Memory B cell (primary cell): ENCODE results near the gene ANOS1.

ENCODE experiments used
- ATAC-seq: fragments of 150-1000 bp; cut with Tn5 transposase; 2 replicates; pipeline ENCODE4 v1.10.0; 2021; ENCODE audit warnings: low read depth, mild to moderate bottlenecking, moderate library complexity
- DNase-seq, 2 donors: peaks; one replicate each; pipeline ENCODE4 v3.0.0; 2022; ENCODE audit warnings: low spot score in 2 of 2
- H3K27ac Mint-ChIP-seq: one replicate; pipeline ENCODE4 v1.8.0; 2022; ENCODE audit warnings: mild to moderate bottlenecking, moderate library complexity, mixed read lengths
- H3K27me3 Mint-ChIP-seq: one replicate; pipeline ENCODE4 v1.8.0; 2022; ENCODE audit warnings: mixed read lengths
- H3K36me3 Mint-ChIP-seq: one replicate; pipeline ENCODE4 v1.8.0; 2022; ENCODE audit warnings: mild to moderate bottlenecking, mixed read lengths
- H3K4me1 Mint-ChIP-seq: one replicate; pipeline ENCODE4 v1.8.0; 2022; ENCODE audit warnings: mixed read lengths
- H3K4me3 Mint-ChIP-seq: one replicate; pipeline ENCODE4 v1.8.0; 2022; ENCODE audit warnings: mild to moderate bottlenecking, moderate library complexity, mixed read lengths
- H3K9me3 Mint-ChIP-seq: one replicate; pipeline ENCODE4 v1.8.0; 2022; ENCODE audit warnings: mixed read lengths

The ANOS1 gene

DNA sequence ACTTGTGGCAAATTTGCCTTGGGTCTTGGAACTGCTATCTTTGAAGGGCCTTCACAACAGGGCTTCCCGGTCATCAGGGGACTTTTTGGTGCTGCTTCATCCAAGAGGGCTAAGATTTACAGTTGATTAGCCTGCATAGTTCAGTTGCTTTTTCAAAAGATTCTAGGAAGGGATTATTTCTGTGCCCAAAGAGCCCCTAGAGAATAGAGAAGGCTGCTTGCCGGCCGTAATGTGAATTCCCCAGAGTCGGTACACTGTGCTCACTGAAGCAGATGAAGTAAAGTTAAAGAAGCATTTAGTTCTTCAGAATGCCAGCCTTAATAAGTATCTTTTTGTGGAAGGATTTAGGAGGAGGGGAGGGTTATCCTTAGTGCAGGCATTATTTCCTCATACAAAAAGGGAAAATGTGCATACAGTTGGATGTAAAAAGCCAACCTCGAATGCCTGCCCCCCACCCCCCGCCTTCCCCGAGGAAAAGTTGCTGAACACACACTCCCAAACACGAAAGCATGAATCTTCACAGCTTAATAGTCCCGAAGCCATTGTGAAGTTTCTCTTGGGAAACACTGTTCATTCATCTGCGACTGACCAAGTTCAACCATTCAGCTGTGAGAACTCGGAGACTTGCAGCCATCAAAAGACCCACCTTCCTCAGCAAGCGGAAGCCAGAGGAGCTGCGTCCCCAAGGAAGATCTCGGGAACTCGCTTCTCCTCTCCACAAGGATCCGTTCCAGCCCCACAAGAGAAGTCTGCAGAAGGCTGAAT, 47.6 kb downstream of the ANOS1 start:
- ATAC-seq (no peak), DNase-seq (no peak)
- H3K9me3 Mint-ChIP-seq: peaks cover 2% of the 10 kb centered on the region
- H3K4me3 Mint-ChIP-seq: no peak overlapping the region
- no peak overlapping the region for H3K27ac Mint-ChIP-seq
- H3K4me1 Mint-ChIP-seq: no peaks in the 10 kb centered on the region
- H3K36me3 Mint-ChIP-seq: no peaks in the 10 kb centered on the region
- H3K27me3 Mint-ChIP-seq: peaks cover 2% of the 10 kb centered on the region

DNA sequence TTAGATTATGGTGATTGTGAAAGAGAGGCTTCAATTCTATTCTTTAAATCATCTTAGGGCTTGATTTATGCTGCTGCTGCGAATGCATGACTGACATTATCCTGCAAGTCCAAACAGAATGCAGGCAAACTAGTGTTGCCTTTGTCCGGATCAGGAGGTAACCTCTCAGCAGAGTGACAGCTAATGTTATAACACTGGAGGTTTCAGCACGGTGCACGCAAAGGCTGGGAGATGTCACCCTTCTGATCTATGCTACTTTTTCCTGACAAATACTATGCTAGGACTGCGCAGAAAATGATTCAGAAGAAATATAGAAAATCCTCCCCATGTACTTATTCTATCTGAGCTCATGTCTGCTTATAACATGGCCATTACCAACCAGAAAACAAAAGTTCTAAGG, 48.2 kb downstream of the ANOS1 start:
- peaks cover 2% of the 10 kb centered on the region for H3K9me3 Mint-ChIP-seq
- H3K27ac Mint-ChIP-seq: no peak overlapping the region
- DNase-seq (no peak), ATAC-seq (no peak)
- H3K4me3 Mint-ChIP-seq: no peak overlapping the region
- no peaks in the 10 kb centered on the region for H3K36me3 Mint-ChIP-seq
- H3K4me1 Mint-ChIP-seq: no peaks in the 10 kb centered on the region
- peaks cover 2% of the 10 kb centered on the region for H3K27me3 Mint-ChIP-seq

DNA sequence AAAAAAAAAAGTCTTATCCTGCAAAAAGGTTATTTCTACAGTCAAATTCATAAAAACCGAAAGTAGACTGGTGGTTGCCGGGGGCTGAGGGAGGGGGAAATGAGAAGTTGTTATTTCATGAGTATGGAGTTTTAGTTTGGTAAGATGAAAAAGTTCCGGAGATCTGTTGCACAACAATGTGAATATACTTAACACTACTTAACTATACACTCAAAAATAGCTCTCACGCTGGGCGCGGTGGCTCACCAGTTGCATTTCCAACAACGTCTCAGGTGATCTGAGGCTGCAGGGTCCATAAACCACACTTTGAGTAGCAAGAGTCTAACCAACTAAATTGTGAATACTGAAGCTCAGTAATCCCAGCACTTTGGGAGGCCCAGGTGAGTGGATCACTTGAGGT, 52.4 kb downstream of the ANOS1 start:
- no peak for ATAC-seq
- Mint-ChIP-seq H3K27ac (no peak overlapping the region), H3K4me3 (no peak overlapping the region), H3K9me3 (no peaks in the 10 kb centered on the region), H3K36me3 (no peaks in the 10 kb centered on the region), H3K27me3 (no peaks in the 10 kb centered on the region), H3K4me1 (no peaks in the 10 kb centered on the region)
- DNase-seq: no peak

DNA sequence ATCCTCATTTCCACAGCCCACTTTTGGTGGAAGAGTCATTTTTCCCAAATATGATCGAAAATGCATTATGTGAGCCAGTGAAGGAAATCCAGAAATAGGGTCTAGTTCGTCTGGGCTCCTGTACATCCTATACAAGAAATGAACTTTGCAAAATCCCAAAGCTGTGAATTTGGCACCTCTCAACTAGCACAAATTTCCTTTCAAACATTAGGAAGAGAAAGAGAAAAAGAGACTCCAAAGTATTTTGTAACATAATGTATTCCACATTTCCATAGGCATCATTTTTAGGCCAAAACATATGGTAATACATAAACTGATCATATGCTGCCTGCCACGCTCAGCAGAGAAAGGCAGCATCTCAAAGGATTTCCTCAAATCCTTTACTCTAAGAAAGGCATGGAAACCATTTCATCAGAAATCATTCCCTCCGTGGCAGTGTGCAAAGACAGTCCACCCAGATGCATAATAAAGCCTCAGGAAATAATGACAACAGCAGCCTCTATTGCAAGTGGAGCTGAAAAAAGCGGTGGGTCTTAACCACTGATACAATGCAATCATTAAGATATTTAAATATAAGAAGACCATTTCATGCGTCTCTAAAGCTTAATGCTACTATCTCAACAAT, 56.8 kb downstream of the ANOS1 start:
- no peaks in the 10 kb centered on the region for H3K4me1 Mint-ChIP-seq
- H3K4me3 Mint-ChIP-seq: no peak overlapping the region
- peaks cover 3% of the 10 kb centered on the region for H3K27me3 Mint-ChIP-seq
- no peaks in the 10 kb centered on the region for H3K9me3 Mint-ChIP-seq
- no peaks in the 10 kb centered on the region for H3K36me3 Mint-ChIP-seq
- no peak for DNase-seq
- ATAC-seq: no peak
- no peak overlapping the region for H3K27ac Mint-ChIP-seq

DNA sequence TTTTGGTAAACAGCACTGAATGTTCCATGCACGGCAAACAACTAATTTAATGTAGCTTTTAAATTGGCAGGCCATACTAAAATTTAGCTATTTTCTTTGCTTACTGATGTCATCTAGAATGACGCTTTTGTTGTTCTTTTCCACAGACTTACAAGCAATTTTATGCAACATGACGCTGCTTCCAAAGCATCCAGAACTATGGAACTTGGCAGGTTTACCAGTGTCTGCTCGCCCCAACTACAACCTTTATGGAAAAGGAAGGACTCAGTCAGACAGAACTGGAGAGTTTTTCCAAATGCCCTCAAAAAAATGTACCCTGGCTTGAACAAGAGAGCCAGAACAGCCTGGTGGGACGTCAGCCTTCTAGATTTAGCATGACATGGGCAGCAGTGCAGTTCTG, 58.7 kb downstream of the ANOS1 start:
- Mint-ChIP-seq H3K27ac (no peak overlapping the region), H3K27me3 (peaks cover 3% of the 10 kb centered on the region), H3K4me3 (no peak overlapping the region), H3K9me3 (no peaks in the 10 kb centered on the region), H3K4me1 (no peaks in the 10 kb centered on the region), H3K36me3 (no peaks in the 10 kb centered on the region)
- DNase-seq (no peak), ATAC-seq (no peak)

DNA sequence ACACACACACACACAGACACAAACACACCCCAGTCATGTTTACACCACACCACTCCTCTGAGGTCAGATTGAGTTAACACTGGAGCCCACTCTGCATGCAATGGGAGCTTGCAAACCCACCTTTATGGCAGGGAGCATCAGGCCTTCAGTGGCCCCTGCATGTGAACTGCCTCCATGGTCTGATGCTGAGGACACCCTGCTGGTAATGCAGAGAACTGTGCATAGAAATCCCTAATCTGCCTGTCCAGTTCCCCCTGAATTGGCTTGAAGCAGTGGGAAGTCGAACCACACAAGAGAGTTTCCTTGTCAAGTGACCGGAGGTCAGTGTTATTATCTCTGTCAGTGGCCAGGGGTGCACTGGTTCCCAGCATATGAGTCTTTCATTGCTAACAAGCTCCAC, 59.8 kb downstream of the ANOS1 start:
- Mint-ChIP-seq H3K4me3 (no peak overlapping the region), H3K36me3 (no peaks in the 10 kb centered on the region), H3K27ac (no peak overlapping the region), H3K9me3 (no peaks in the 10 kb centered on the region), H3K27me3 (peaks cover 3% of the 10 kb centered on the region), H3K4me1 (no peaks in the 10 kb centered on the region)
- ATAC-seq (no peak), DNase-seq (no peak)

DNA sequence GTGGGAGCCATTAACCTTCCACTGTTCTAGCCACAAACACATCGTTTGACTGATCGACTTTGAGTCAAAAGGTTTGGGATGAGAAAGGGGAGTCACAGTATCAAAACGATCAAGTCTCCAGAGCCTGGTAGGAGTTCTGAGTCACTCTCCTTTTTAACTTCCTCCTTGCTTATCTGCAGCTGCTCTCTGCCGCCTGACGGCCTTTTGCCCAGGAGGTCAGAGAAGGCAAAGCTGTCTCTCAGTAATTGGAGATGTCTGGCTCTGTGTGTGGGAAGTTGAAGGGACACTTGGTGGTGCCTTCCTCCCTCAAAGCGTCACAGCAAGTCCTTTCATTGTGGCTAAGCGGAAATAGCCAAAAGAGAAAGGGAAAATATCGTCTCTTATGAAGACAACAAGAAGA, 63.1 kb downstream of the ANOS1 start:
- DNase-seq: no peak
- Mint-ChIP-seq H3K9me3 (no peaks in the 10 kb centered on the region), H3K4me1 (no peaks in the 10 kb centered on the region), H3K36me3 (no peaks in the 10 kb centered on the region), H3K27ac (no peak overlapping the region), H3K27me3 (peaks cover 3% of the 10 kb centered on the region), H3K4me3 (no peak overlapping the region)
- ATAC-seq: no peak

DNA sequence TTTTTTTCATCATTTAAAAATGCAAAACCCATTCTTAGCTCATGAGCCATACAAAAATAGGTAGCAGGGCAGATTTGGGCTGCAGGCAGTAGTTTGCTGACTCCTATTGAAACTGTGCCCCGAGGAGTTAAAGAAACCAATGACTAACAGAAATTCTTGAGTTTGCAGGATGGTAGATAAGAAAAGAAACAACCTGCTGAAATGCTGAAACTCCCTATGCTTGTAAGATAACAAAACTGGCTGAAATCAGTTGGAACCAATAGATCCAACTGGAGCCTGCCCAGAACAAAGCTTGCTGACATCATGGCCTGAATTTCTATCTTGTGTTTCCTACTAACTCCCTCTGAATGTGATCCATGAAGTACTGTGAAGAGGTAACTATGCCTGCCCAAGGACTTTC, 68.6 kb downstream of the ANOS1 start:
- Mint-ChIP-seq H3K27me3 (no peaks in the 10 kb centered on the region), H3K9me3 (no peaks in the 10 kb centered on the region), H3K27ac (no peak overlapping the region), H3K4me1 (no peaks in the 10 kb centered on the region), H3K4me3 (no peak overlapping the region), H3K36me3 (no peaks in the 10 kb centered on the region)
- ATAC-seq: no peak
- DNase-seq: no peak

DNA sequence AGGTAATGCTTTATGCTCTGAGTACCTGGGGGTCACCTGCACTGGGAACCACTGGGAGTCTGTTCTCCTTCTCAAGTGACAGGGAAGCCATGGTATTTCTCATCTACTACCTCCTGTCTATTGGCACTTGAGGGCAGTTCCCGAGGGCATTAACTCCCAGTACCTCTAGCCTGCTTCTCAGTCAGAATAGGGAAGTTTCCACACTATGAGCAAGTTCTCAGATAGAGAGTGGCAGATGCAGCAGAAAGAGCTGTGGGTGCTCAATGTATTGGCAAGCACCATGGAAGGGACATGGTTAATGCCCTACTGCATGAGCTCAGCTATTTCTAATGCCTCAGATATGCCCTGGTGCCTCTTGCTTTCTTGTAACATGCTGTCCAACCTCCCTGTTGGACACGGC, 74.1 kb downstream of the ANOS1 start:
- no peak overlapping the region for H3K27ac Mint-ChIP-seq
- no peak for DNase-seq
- no peaks in the 10 kb centered on the region for H3K27me3 Mint-ChIP-seq
- H3K36me3 Mint-ChIP-seq: no peaks in the 10 kb centered on the region
- no peaks in the 10 kb centered on the region for H3K4me1 Mint-ChIP-seq
- no peak for ATAC-seq
- no peak overlapping the region for H3K4me3 Mint-ChIP-seq
- H3K9me3 Mint-ChIP-seq: no peaks in the 10 kb centered on the region

DNA sequence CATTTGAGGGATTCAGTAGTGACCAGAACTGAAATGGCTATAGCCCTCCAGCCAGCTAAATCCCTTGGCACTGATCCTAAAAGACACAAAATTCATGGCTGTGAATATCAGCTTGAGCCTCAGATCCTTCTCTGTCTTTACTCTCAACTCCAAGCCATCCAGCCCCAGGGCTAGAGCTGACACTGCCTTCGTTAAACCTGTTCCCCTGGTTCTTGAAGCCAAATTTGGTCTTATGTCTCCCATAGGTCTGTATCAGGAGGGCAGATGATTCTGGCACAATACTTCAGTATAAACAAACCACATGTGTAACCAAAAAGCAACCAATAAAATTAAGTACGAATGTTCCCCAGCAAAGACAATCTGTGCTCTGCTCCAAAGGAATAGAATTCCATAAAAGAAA, 78.0 kb downstream of the ANOS1 start:
- Mint-ChIP-seq H3K4me3 (no peak overlapping the region), H3K4me1 (no peaks in the 10 kb centered on the region), H3K27me3 (no peaks in the 10 kb centered on the region), H3K27ac (no peak overlapping the region), H3K36me3 (no peaks in the 10 kb centered on the region), H3K9me3 (no peaks in the 10 kb centered on the region)
- no peak for DNase-seq
- no peak for ATAC-seq

DNA sequence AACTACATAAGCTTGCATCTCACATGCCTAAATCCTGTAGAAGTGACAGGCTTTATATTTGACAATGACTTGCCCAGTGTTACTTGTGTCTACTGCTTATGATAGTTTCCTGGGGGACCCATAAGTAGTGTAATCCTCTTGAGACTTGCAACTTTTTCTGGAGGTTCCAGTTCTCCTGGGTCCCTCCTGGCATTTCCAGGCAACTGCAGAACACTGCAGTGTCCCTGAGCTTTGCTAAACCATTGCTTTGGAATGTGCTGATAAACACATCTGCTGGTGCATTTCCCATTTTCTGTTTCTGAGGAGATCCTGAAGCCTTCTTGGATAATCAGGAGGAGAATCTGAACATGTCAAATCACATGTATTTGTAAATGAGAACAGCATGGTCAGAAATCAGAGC, 82.0 kb downstream of the ANOS1 start:
- DNase-seq (no peak), ATAC-seq (no peak)
- no peaks in the 10 kb centered on the region for H3K27me3 Mint-ChIP-seq
- no peaks in the 10 kb centered on the region for H3K9me3 Mint-ChIP-seq
- no peak overlapping the region for H3K27ac Mint-ChIP-seq
- H3K36me3 Mint-ChIP-seq: no peaks in the 10 kb centered on the region
- H3K4me1 Mint-ChIP-seq: no peaks in the 10 kb centered on the region
- no peak overlapping the region for H3K4me3 Mint-ChIP-seq

DNA sequence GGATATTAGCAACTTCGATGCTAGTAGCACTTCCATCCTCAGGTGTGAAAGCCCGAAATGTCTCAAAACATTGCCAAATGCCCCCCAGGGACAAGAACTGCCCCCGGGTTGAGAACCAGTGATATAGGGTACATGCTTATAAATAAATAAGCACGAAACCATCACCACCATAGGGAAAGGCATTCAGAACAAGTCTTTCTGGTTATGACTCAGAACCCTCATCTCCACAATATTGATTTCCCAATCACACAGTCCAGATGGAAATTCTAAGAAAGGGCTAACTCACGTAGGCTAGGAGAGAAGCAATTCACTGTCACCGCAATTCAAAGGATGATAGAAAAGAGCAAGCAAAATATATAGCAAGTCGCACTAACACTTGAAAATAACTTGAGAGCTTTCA, 84.8 kb downstream of the ANOS1 start:
- no peak overlapping the region for H3K27ac Mint-ChIP-seq
- H3K9me3 Mint-ChIP-seq: no peaks in the 10 kb centered on the region
- H3K4me1 Mint-ChIP-seq: no peaks in the 10 kb centered on the region
- ATAC-seq: no peak
- H3K36me3 Mint-ChIP-seq: no peaks in the 10 kb centered on the region
- no peaks in the 10 kb centered on the region for H3K27me3 Mint-ChIP-seq
- no peak for DNase-seq
- no peak overlapping the region for H3K4me3 Mint-ChIP-seq

DNA sequence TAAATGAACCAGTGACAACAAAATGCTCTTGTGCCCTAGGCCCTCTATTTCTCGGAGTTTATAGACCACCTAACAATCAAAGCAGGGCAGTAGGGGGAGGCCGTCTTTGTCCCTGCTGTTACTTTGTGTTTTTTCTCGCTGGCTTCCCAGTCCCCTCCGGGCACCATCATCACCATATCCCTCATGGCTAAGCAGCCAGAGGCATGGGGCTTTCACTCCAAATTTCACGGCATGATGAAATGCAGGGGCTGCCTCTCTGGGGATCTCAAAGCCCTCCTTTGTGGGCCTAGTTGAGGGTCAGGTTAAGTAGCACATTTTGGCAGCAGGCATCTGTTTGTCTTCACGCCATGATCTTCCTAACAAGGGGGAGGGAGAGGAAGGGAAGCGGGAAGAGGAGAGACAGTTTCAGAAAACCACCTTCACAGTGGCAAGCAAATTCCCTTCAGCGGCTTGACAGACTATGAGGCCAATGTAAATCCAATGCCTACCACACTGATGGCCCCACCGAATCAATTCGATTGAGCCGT, 91.9 kb downstream of the ANOS1 start:
- Mint-ChIP-seq H3K36me3 (no peaks in the 10 kb centered on the region), H3K4me1 (no peaks in the 10 kb centered on the region), H3K4me3 (no peak overlapping the region), H3K9me3 (no peaks in the 10 kb centered on the region), H3K27me3 (no peaks in the 10 kb centered on the region), H3K27ac (no peak overlapping the region)
- DNase-seq (no peak), ATAC-seq (no peak)

DNA sequence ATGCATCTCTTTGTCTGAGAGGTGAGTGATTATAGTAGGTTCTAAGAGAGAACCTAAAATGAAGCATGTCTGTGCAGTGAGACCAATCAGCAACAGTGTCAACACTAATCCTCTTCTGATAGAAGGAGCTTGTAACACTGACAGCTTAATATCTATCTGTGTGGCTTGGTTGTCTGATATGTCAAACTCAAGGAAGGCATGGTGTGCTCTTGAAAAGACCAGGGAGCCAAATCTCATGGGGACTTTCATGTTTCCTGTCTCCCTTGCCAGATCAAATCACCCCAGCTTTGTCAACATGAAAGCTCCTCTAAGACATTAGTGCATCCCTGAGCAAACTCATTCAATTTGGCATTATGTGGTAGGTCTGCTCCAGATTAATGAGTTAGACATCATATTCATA, 95.4 kb downstream of the ANOS1 start:
- H3K9me3 Mint-ChIP-seq: no peaks in the 10 kb centered on the region
- no peak overlapping the region for H3K4me3 Mint-ChIP-seq
- no peaks in the 10 kb centered on the region for H3K36me3 Mint-ChIP-seq
- no peaks in the 10 kb centered on the region for H3K27me3 Mint-ChIP-seq
- ATAC-seq: no peak
- H3K27ac Mint-ChIP-seq: no peak overlapping the region
- DNase-seq: no peak
- no peaks in the 10 kb centered on the region for H3K4me1 Mint-ChIP-seq

DNA sequence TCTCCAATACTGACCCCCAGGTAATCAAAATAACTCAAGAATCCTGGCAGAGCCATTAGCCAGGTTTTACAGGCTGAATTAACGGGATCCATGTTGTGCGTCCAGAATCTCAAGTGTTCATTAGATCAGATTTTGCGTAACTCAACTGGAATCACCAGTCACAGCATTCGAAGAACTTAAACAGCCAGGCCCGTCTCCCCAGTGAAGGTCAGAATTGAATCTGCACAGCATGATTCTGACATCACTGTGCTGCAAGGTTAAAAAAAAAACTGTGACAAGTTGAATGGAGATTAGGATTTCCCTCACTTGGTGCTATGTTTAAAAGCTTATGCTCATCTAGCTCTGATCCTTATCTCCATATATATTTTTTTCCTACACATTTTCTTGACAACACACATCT, 96.1 kb downstream of the ANOS1 start:
- Mint-ChIP-seq H3K4me3 (no peak overlapping the region), H3K27ac (no peak overlapping the region), H3K36me3 (no peaks in the 10 kb centered on the region), H3K4me1 (no peaks in the 10 kb centered on the region), H3K9me3 (peaks cover under 1% of the 10 kb centered on the region), H3K27me3 (no peaks in the 10 kb centered on the region)
- no peak for ATAC-seq
- DNase-seq: no peak
